Limb (tissue), 2 donors: ENCODE data around the gene SLC7A8.
"Not testable (repeated sequence)": the region's sequence is repeated elsewhere in the genome, so short reads cannot be mapped to it uniquely, and the experiment has no call there.

Experiments
- DNase-seq, 2 donors: peaks; one replicate each; pipeline ENCODE4 v3.0.0-alpha.2; 2016; ENCODE audit errors: extremely low spot score in 2 of 2

Gene SLC7A8

DNA sequence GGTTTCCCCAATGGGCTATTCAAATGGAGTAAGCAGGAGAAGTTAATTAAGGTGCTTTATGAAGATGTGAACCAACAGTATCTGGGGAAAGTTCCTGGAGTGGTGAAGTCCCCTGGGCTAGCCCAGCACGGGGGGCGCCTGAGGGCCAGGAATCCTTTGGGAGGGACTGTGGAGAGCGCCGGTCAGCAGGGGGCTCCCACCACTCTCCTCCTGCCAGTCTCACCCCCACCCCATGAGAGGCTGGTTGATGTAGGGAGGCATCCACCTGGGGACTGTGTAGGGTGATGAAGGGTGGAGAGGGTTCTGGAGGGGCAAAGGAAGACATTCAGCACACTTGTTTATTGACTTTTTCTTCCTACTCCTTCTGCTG, 68.8 kb downstream of the SLC7A8 start:
- DNase-seq, result no peak

DNA sequence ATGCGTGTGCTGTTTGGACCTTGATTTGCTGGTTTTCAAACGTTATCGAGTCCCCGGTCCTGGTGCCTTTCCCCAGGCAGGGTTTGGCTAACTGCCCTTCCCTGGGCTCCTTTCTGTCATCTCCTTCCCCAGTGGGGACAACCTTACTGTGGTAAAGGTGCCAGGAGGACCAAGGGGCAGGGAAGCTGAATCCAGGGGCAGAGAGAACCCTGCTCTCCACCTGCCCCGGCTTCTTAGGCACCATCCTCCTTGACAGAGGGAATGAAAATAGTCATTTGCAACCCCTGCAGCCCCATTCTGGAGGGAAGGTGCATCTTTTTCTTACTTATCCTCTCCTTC, 69.4 kb downstream of the SLC7A8 start:
- DNase-seq, result no peak

DNA sequence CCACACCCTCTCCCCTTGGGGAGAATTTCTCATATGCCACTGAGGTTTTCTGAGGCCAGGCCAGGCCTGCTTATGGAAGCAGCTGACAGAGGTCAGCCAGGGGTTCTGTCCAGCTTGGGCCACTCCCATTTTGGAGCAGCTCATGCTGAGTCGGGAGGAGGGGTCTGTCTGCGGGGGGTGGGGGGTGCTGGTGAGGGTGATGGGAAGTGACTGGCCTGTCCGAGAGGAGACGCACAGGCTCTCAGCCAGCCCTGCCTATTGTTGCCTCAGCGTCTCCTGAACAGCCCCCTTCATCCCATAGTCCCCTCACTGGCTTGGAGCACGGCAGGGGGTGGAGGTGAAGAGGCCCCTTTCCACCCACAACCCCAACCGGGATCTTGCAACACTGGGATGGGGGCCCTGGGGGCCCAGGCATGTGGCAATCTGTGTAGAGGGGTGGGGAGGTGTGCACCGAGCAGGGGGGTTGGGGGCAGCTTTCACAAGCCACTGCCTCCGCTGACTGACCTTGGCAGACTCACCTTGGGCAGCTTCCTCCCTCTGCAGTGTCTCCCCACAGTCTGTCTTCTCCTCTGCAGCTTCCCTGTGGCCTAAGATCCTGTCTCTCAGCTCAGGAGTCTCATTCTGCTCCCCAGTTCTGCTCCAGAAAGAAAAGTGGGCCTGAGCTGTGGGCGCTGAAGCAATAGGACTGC, 69.9 kb downstream of the SLC7A8 start:
- no peak for DNase-seq

DNA sequence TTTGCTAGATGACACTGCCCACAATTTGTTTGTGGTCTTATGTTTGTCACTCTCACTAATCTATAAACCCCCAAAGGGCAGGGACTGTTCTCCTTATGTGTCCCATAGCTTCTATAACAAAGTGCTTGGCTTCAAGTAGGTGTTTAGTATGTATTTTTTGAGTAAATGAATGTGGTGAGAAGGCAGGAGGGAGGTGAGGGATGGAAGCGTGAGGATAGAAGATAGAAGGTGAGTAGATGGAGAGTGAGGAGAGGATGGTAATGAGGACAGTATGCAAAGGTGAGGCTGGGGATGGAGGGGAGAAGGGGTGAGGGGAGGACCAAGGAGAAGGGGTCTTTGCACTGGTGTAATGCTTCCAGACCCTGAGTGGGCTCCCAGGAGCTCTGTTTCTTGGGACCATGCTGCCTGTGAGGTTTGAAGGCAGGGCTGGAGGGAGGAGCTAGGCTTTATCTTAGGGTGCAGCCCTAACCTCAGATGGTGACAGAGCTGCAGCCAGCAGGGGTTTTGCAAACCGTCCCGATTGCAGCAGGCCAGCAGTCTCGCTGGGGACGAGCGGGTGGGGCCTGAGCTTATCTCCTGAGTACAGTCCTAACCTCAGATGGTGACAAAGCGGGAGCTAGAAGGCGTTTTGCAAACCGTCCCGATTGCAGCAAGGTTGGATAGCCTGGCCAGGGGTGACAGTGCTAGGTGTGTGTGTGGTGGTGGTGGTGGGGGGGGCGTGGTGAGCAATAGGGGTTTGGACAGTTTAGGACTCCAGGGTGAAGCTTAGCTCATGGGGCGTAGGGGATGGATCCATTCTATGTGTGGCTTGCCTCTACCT, 70.9 kb downstream of the SLC7A8 start:
- DNase-seq, result no peak

DNA sequence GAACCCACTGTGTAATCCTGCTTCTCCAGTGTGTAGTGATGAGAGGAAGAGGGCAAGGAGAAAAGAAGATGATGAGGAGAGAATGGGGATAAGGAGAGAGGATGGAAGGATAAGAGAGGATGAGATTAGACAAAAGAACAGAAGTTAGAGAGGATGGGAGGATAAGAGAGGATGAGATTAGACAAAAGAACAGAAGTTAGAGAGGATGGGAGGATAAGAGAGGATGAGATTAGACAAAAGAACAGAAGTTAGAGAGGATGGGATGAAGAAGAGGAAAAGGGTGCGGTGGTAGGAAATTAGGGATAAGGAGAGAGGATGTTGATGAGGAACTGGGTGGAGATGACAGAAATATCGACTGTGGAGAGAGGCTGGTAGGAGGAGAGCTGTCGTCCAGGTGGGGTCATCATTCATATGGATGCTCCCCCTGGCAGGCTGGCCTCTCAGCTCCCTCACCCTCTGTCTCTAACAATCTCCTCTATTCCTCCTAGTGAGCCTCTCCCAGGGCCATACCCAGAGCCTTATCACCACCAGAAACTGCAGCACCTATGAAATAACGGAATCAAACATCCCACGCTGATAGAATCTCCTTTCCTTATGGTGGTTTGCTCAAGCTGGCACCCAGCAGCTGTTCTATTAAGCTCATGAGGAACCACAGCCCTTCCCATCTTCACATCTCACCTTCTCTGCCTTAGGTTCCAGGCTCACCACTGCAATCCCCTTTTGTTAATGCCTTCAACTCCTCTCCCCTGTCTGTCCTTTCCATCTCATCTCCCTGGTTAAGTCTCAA, 72.7 kb downstream of the SLC7A8 start:
- no peak for DNase-seq

DNA sequence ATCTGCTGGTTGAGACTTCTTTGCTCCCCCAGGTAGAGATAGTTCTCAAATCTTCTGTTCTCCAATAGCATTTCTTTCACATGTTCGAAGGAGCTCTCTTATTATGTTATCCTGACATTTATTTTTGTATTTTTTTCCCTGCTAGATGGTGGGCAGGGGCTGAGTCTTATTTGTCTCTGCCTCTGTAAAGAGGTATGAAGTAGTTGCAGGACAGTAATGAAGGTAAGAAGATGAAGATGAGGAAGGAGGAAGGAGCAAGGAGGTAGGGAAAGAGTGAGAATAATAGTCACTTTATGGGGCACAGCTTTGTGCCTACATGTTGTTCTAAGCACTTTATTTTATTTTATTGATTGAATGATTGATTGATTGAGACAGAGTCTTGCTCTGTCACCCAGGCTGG, 73.7 kb downstream of the SLC7A8 start:
- DNase-seq, result no peak

DNA sequence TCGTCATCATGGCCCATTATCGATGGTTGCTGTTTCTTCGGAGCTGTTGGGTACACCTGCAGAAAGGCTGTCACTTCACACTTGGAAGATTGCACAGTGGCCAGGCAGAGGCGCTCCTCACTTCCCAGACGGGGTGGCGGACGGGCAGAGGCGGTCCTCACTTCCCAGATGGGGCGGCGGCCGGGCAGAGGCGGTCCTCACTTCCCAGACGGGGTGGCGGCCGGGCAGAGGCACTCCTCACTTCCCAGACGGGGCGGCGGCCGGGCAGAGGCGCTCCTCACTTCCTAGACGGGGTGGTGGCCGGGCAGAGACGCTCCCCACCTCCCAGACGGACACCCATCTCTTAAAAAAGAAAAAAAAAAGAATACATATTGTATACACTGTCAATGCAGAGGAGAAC, 75.3 kb downstream of the SLC7A8 start:
- not testable (repeated sequence) for DNase-seq

DNA sequence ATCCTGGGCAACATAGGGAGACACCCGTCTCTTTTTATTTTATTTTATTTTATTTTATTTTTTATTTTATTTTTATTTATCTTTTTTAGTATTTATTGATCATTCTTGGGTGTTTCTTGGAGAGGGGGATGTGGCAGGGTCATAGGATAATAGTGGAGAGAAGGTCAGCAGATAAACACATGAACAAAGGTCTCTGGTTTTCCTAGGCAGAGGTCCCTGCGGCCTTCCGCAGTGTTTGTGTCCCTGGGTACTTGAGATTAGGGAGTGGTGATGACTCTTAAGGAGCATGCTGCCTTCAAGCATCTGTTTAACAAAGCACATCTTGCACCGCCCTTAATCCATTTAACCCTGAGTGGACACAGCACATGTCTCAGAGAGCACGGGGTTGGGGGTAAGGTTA, 75.8 kb downstream of the SLC7A8 start:
- DNase-seq, result not testable (repeated sequence)

DNA sequence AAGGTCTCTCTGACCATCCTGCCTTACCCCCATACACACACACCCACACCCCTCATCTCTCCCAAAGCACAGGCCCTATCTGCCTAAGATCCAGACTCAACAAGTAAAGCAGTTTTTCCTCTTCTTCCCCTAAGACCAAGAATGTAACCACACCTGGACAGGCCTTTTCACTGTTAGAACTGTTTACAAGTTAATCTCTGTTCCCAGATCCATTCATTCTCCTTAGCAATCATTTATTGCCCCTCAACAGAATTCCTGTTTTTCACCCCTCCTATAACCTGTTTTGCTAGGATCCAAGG, 76.8 kb downstream of the SLC7A8 start:
- no peak for DNase-seq

DNA sequence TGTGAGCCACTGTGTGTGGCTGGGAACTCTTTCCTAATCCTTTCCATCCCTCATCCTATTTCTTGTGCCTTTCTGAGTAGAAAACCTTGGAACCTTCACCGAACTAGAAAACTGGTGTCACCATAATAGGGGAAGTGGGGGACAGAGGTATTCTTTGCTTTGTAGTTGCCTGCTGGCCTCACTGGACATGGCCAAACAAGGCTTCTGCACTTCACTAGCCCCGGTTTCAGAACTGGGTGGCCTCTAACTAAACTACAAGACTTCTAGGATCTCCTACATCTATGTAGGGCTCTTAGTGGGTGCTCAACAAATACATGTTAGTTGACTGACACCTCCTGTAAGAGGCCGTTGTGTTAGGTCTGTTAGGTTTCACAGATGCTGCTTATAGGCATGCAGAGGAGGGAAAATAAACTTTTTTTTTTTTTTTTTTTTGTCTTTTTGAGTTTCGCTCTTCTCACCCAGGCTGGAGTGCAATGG, 78.1 kb downstream of the SLC7A8 start:
- DNase-seq, result no peak

DNA sequence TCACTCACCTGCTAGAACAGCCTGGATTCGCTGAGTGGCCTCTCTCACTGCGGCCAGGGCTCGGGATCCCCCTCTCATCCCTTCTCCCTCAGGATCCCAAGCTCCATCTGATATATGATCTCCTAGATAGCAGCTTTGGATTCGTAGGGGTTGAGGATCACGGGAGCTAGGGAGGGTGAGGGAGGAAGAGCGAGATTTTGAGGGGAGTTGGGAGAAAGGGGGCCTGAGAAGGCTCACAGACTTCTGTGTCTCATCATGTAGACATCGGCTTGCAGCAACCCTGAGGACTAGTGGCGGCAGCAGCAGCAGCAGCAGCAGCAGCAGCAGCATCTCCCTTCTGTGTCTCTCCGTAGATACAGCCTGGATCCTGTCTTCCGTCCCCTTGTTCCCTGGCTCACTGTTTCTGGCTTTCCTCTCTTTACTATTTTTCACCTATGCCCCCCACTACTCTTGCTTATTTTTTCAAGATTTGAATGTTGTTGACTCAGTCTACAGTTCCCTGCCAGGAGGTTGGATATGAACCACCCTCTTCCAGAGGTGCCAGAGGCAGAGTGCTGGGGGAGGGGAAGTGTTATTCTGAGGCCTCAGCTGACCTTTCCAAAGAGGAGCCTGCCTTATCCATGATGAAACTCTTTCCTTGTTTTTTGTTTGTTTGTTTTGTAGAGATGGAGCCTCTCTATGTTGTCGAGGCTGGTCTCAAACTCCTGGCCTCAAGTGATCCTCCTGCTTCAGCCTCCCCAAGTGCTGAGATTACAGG, 78.7 kb downstream of the SLC7A8 start, which contains the start of gene CIROP:
Gene CIROP (minus strand): TSS at position 399 of the 757 bp plus-strand sequence. CDS start 69 bp downstream, at position 330.
- DNase-seq, result no peak

DNA sequence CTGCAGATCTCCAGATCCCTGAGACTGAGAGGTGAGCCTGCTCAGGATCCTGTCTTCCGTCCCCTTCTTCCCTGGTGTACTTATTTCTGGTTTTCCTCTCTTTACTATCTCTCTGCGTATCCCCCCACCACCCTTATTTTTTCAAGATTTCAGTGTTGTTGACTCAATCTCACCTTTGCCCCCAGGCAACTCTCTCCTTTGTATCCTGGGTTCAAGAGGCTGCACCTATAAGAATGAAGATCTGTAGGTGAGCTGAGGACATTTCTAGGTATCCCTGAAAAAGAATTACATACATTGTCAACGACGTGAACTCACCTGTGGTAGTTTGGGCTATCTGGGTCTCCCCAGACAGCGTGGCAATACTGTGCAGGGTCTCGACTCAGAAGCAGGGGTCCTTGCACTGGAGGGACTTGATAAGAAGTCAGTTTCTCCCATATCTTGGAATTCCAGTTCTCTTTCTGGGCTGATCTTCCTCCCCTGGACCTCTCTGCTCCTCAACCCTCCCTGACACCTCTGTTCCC, 79.3 kb downstream of the SLC7A8 start:
- DNase-seq, result no peak

DNA sequence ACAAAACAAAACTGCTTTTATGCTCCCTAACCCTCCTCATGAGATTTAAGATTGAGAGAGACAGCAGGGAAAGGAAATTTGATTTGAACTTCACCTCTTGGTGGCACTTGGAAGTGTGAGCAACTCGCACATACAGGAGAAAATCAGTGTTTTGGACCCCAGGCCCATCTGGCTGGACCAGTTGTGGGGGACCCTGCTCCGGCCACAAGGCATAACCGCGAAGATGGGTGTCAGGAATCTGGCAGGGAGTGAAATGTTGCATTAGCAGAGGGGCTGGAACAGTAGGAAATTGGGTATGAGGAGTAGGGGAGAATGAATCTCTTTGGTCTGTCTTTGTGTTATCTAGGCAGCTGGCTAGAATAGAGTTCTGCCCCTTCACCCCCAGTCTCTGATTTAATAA, 79.9 kb downstream of the SLC7A8 start:
- no peak for DNase-seq

DNA sequence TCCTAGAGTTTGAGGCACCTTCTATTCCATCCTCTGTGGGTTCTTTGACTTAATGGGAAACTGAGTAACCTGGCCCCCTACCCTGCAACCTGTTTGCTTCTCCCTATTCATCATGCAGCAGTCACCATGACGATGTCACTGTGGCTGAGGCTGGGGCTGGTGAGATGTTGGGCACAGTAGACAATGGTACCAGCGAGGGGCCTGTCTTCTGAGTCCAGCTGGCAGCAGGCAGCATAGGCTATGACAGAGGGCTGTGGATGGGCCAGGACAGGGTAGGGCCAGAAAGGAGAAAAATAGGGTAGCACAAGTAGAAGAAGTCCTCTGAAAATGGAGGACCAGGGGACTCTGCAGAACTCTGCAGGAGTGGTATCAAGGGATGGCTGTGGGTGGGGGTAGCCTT, 80.7 kb downstream of the SLC7A8 start:
- DNase-seq, result no peak

DNA sequence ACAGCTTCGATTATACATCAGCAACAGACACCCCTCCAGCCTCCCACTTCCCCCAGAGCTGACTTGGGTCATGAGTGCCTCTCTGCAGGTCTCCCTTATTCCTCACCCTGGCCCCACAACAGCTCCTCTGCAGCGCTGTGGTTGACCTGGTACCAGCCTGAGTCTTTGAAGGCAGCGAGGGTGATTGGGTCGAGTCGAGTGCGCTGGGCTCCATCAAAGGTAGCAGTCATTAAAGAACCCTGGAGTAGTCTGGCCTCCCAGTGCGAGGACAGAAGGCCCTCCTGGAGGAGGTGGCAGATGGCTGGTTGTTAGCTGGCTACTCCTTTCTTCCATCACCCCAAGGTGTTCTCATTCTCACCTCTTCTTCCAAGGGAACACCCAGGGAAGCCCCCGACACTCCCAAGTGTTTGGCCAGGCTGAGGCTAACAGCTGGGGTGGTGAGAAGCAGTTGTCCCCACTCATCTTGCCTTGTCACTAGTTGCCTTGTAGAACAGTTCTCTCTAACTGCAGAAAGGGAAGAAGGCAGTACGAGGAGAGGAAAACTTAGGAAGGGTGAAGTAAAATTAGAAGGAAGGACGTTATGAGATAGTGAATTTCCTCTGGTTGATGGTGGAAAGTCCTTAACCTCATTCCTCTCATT, 81.4 kb downstream of the SLC7A8 start:
- no peak for DNase-seq

DNA sequence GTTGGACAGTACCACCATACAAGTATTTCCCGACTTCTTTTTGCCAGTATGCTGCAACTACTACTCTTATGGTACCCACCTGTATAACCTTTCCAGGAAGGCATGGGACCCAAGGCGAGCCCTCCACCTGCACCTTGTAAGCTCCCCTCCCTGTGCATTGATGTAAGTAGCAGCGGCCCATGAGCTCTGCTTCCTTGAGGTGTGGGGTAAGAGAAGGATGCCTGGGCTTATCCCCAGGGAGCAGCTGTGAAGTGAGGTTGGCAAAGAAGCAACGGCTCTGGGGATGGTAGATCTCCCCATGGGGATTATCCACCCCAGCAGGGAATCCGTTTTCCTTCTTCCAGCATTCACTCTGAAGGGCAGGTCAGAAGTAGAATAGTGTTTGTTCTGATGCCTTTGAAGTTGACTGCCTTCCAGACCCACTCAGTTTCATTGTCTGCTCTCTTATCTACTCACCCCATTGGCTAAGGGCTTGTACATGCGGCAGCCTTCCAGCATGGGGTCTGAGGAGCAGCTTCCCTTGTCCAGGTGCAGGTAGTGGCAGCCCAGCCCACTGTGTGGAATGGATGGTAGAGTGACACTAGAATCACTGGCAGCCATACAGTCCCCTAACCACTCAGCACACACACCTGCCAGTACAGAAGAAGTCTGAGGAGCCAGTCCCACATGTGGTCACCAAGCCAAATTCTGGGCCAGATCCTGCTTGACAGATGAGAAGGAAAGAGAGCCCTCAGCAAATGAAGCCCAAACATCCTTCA, 82.1 kb downstream of the SLC7A8 start:
- DNase-seq, result no peak

DNA sequence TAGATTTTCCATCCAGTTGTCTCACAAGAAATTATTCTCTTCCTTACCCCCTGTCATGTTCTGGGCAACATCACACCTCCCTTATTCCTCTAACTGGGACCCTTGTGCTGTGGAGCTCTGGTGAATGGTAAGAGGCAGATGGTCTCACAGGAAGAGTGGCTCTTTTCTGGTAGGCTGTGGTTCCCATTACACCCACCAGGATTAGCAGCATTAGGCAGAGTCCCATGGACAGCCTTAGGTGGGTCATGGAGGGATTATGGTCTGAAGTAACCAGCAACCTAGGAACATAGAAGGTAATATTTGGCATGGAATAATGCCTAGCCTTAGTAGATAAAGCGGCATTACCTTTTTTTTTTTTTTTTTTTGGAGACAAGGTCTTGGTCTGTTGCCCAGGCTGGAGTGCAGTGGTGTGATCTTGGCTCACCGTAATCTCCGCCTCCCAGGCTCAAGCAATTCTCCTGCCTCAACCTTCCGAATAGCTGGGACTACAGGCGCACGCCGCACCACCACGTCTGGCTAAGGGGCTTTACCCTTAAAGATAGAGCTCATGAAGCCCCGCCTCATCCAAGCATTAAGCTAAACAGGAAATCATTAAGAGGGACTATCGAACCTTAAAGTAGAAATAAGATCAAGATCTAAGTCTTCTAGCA, 84.1 kb downstream of the SLC7A8 start:
- no peak for DNase-seq

DNA sequence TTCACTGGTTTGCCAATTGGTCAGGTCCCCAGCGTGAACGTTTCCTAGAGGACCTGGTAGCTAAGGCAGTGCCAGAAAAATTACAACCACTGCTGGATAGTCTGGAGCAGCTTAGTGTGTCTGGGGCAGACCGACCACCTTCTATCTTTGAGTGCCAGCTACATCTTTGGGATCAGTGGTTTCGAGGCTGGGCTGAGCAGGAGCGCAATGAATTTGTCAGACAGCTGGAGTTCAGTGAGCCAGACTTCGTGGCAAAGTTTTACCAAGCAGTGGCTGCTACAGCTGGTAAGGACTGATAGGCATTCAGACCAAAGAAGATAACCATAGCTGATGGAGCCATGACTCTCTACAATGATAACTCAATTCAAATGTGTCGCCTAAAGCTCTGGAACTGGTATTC, 85.7 kb downstream of the SLC7A8 start:
- no peak for DNase-seq

DNA sequence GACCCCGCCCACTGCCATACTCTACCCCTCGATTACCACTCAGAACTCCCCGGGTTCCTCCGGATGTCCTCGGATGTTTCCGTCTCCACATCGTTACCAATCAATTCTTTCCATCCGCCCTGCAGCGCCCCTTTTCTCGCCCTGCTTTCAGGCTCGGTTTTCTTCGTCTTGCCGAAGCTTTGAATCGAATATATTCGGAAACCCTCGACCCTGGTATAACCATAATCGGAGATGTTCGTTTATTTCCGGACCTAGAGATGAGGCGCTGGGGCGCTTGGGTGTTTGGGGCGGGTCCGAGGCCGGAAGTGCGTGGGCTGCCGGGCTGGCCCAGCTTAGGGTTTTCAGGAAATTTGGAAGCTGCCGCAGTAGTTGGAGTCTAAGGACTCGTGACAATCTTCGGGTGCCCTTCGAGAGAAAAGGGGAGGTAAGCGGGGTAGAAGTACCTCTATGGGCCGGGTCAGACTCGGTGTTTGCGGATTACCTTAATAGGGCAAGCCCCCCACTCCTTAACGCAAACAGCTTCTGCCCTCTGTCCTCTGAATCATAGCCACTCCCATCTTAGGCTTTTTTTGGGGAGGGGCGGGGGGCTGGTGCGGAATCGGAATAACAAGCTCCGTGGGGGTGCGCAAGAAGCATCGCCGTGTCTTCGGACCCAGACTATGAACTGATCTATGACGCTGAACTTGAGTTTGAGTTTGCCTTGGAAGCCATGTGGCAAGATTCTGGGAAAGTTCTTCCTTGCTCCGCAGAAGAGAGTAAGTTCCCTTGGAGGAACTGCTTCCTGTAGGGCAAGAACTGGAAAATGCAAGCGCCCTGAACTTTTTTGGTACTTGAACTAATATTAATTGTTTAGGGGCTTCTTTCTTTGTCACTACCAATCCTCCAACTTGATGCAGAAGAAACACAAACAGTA, 88.0 kb downstream of the SLC7A8 start, which contains the start of gene C14orf119:
Gene C14orf119 (plus strand): TSS at position 310 of the 913 bp plus-strand sequence. CDS start 2,154 bp downstream, outside the sequence.
- DNase-seq, result peak in 1 of 2 donors; percentile 100
